Liver (tissue), 9 donors: ENCODE results near the gene PAK4. TPM values are rescaled to one million over a fixed set of nuclear protein-coding genes. Genes with fewer than 3 reads are reported as not detected.

Experiments used
- DNase-seq: peaks from one replicate; pipeline ENCODE4 v3.0.0-alpha.2; 2017; ENCODE audit warnings: low spot score
- H3K27ac ChIP-seq, 2 donors: one replicate each; pipeline ENCODE4 v1.7.0; 2013; ENCODE audit warnings: inconsistent platforms in 2 of 2, low read length in 2 of 2, control low read depth in 1 of 2, low read depth in 1 of 2, mild to moderate bottlenecking in 1 of 2
- H3K27me3 ChIP-seq, 4 donors: one replicate each; pipeline versions ENCODE4 v1.6.1 to v1.7.0; 2013; ENCODE audit warnings: low read length in 3 of 4, inconsistent platforms in 1 of 4, mild to moderate bottlenecking in 1 of 4, moderate library complexity in 1 of 4; ENCODE audit not compliant: control insufficient read depth in 4 of 4, insufficient read depth in 4 of 4
- H3K36me3 ChIP-seq, 4 donors: one replicate each; pipeline versions ENCODE4 v1.6.1 to v1.7.0; 2013; ENCODE audit warnings: low read length in 3 of 4, mild to moderate bottlenecking in 3 of 4, low read depth in 1 of 4, moderate library complexity in 1 of 4; ENCODE audit not compliant: control insufficient read depth in 4 of 4, insufficient read depth in 3 of 4
- H3K4me1 ChIP-seq, 4 donors: one replicate each; pipeline versions ENCODE4 v1.6.1 to v1.7.0; 2013; ENCODE audit warnings: low read length in 3 of 4, mild to moderate bottlenecking in 3 of 4, moderate library complexity in 1 of 4; ENCODE audit not compliant: control insufficient read depth in 4 of 4, insufficient read depth in 4 of 4
- H3K4me3 ChIP-seq, 3 donors: one replicate each; pipeline versions ENCODE4 v1.6.1 to v1.7.0; 2013; ENCODE audit warnings: low read length in 3 of 3, control low read depth in 1 of 3, low read depth in 1 of 3, mild to moderate bottlenecking in 1 of 3
- H3K9ac ChIP-seq, 2 donors: one replicate each; pipeline ENCODE4 v1.7.0; 2013; ENCODE audit warnings: low read length in 2 of 2, mild to moderate bottlenecking in 2 of 2, moderate library complexity in 2 of 2, control low read depth in 1 of 2, low read depth in 1 of 2
- H3K9me3 ChIP-seq, 4 donors: one replicate each; pipeline versions ENCODE4 v1.6.1 to v1.7.0; 2013; ENCODE audit warnings: low read length in 3 of 4; ENCODE audit not compliant: control insufficient read depth in 4 of 4
- EGR1 ChIP-seq, 2 donors: IDR thresholded peaks; 2 replicates each; pipeline ENCODE4 v1.6.1; 2016 to 2018; ENCODE audit warnings: antibody characterized with exemption in 2 of 2, low read depth in 2 of 2
- FOXA2 ChIP-seq: IDR thresholded peaks from 2 replicates; pipeline ENCODE4 v1.6.1; 2016; ENCODE audit warnings: antibody characterized with exemption
- GABPA ChIP-seq, 2 donors: IDR thresholded peaks in 1 of 2; conservative IDR thresholded peaks in 1 of 2; 2 replicates each; pipeline ENCODE4 v1.6.1; 2016; ENCODE audit warnings: antibody characterized with exemption in 2 of 2, mild to moderate bottlenecking in 1 of 2, moderate library complexity in 1 of 2
- HNF4A ChIP-seq, 2 donors: conservative IDR thresholded peaks; 2 replicates each; pipeline ENCODE4 v1.6.1; 2016; ENCODE audit warnings: antibody characterized with exemption in 2 of 2, mild to moderate bottlenecking in 2 of 2
- HNF4G ChIP-seq: IDR thresholded peaks from 2 replicates; pipeline ENCODE4 v1.6.1; 2016; ENCODE audit warnings: antibody characterized with exemption
- JUND ChIP-seq, 2 donors: IDR thresholded peaks; 2 replicates each; pipeline ENCODE4 v1.6.1; 2016; ENCODE audit warnings: antibody characterized with exemption in 2 of 2
- NR2F2 ChIP-seq: IDR thresholded peaks from 2 replicates; pipeline ENCODE4 v1.6.1; 2016; ENCODE audit warnings: antibody characterized with exemption
- RAD21 ChIP-seq, 2 donors: IDR thresholded peaks; 2 replicates each; pipeline ENCODE4 v1.6.1; 2016; ENCODE audit warnings: antibody characterized with exemption in 2 of 2, mild to moderate bottlenecking in 2 of 2
- RXRA ChIP-seq, 2 donors: IDR thresholded peaks; 2 replicates each; pipeline ENCODE4 v1.6.1; 2017 to 2018; ENCODE audit warnings: antibody characterized with exemption in 2 of 2, mild to moderate bottlenecking in 1 of 2
- TAF1 ChIP-seq: conservative IDR thresholded peaks from 2 replicates; pipeline ENCODE4 v1.6.1; 2016; ENCODE audit warnings: antibody characterized with exemption, mild to moderate bottlenecking
- YY1 ChIP-seq: IDR thresholded peaks from 2 replicates; pipeline ENCODE4 v1.6.1; 2016; ENCODE audit warnings: antibody characterized with exemption, mild to moderate bottlenecking
- WGBS: extraction: QIAGEN DNeasy Blood & Tissue Kit; methylation state at CpG from one replicate; pipeline ENCODE4 v1.1.7; 2013; 5-methylcytosine and 5-hydroxymethylcytosine counted together
- polyA plus RNA-seq, 2 donors: library from polyadenylated mRNA; stranded (reverse) in 1 of 2; unstranded in 1 of 2; fragments of 200-250 nt in 1 of 2; fragments of >200 nt in 1 of 2; fragmentation: Nextera tagmentation in 1 of 2; extraction: Ambion mirVana in 1 of 2; gene quantifications; one replicate each; pipeline versions ENCODE4 v1.2.1 to v1.2.3, GENCODE V29; 2013 to 2015
- total RNA-seq, 2 donors: library from RNA; depleted of rRNA; stranded (reverse); fragments of >200 nt; gene quantifications; one replicate each; pipeline ENCODE4 v1.2.3, GENCODE V29; 2014
- TF ChIP-seq, protein P1 (sequence below): IDR thresholded peaks from 2 replicates; pipeline ENCODE4 v1.6.1; 2016; ENCODE audit warnings: antibody characterized with exemption
- TF ChIP-seq, protein P2 (sequence below): IDR thresholded peaks from 2 replicates; pipeline ENCODE4 v1.6.1; 2016; ENCODE audit warnings: antibody characterized with exemption
- TF ChIP-seq, protein P3 (sequence below): IDR thresholded peaks from 2 replicates; pipeline ENCODE4 v1.6.1; 2016; ENCODE audit warnings: antibody characterized with exemption
- TF ChIP-seq, protein P4 (sequence below): fragments of 150-350 bp; IDR thresholded peaks from 2 replicates; pipeline ENCODE4 v1.5.1; 2017; ENCODE audit warnings: improper control_type of control experiment, low read depth, low read length; ENCODE audit not compliant: missing input control
- donor health status: healthy.
- donor health status: healthy.
- donor health status: healthy.
- donor health status: healthy.
- donor health status: healthy.

Gene PAK4
- total and polyA plus RNA-seq, 4 donors, result 5.4 to 16.6 (median 7.7) TPM

DNA sequence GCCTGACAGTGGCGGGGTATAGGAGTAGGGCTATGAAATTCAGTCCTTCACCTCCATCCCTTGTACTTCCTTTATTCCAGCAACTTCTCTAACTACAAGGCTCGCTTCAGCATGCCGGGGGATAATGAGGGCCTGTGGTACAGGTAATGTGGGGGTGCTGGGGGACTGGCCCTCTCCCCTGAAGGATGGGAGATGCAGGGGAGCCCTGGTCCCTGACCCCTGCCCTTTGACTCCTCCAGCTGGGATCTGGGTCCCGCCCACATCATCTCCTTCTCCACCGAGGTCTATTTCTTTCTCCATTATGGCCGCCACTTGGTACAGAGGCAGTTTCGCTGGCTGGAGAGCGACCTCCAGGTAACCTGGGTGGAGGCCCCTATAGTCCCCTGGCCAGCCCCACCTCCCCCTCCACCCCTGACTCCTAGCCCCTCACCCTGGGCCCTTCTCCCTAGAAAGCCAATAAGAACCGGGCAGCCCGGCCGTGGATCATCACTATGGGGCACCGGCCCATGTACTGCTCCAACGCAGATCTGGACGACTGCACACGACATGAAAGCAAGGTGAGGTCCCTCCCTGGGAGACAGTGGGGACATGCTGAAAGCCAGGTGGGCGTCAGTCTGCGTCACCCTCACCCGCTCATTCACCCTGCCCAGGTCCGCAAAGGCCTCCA lies 25.0 kb upstream of the PAK4 start:
- Histone ChIP-seq H3K36me3 (no peaks in the 10 kb centered on the region), H3K9me3 (no peaks in the 10 kb centered on the region), H3K4me1 (peaks cover 0 to 5% (median 3%) of the 10 kb centered on the region in 4 donors), H3K9ac (no peak overlapping the region), H3K27me3 (no peaks in the 10 kb centered on the region), H3K4me3 (no peak overlapping the region), H3K27ac (no peak overlapping the region)
- no peak for TF ChIP-seq TAF1
- TF ChIP-seq JUND (IDR thresholded peaks at IDR 0.05), result no peak
- no peak for TF ChIP-seq GABPA (IDR thresholded peaks at IDR 0.05 in 1 of 2, conservative IDR thresholded peaks at IDR 0.05 in 1 of 2)
- no peak for TF ChIP-seq EGR1 (IDR thresholded peaks at IDR 0.05; ENCODE audit: low read depth in 2 of 2)
- TF ChIP-seq, protein P1, sequence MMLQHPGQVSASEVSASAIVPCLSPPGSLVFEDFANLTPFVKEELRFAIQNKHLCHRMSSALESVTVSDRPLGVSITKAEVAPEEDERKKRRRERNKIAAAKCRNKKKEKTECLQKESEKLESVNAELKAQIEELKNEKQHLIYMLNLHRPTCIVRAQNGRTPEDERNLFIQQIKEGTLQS, result no peak
- no peak for TF ChIP-seq NR2F2
- no peak for TF ChIP-seq FOXA2
- DNase-seq, result no peak
- 95% methylated on average over 19 of the region's 19 CpGs for WGBS

DNA sequence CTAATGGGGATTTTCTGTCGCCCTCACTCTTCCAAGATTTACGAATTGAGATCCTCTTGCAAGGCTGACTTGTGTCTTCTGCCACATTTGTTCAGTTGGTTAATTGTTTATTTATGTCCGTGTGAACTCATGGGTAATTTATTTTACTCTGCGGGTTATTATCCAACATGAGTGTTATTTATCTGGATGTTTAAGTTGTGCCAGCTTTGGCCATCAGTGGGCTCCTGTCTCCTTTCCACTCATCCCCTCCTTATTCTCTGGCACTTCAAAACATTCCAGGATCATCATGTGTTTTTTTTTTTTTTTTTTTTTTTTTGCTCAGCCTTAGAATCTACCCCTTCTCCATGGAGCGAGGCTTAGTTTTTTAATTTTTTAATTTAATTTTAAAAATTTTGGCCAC lies 22.4 kb upstream of the PAK4 start:
- no peak overlapping the region for H3K9ac ChIP-seq
- 71% methylated on average over 5 of the region's 5 CpGs for WGBS
- no peak for DNase-seq
- H3K27ac ChIP-seq, result no peak overlapping the region
- H3K27me3 ChIP-seq, result no peaks in the 10 kb centered on the region
- H3K4me3 ChIP-seq, result no peak overlapping the region
- H3K9me3 ChIP-seq, result no peaks in the 10 kb centered on the region
- H3K36me3 ChIP-seq, result no peaks in the 10 kb centered on the region
- no peaks in the 10 kb centered on the region for H3K4me1 ChIP-seq
- TF ChIP-seq, protein P2, sequence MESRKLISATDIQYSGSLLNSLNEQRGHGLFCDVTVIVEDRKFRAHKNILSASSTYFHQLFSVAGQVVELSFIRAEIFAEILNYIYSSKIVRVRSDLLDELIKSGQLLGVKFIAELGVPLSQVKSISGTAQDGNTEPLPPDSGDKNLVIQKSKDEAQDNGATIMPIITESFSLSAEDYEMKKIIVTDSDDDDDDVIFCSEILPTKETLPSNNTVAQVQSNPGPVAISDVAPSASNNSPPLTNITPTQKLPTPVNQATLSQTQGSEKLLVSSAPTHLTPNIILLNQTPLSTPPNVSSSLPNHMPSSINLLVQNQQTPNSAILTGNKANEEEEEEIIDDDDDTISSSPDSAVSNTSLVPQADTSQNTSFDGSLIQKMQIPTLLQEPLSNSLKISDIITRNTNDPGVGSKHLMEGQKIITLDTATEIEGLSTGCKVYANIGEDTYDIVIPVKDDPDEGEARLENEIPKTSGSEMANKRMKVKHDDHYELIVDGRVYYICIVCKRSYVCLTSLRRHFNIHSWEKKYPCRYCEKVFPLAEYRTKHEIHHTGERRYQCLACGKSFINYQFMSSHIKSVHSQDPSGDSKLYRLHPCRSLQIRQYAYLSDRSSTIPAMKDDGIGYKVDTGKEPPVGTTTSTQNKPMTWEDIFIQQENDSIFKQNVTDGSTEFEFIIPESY, result no peak
- TF ChIP-seq NR2F2 (no peak), HNF4A (conservative IDR thresholded peaks at IDR 0.05) (no peak), RAD21 (IDR thresholded peaks at IDR 0.05) (no peak), HNF4G (no peak), JUND (IDR thresholded peaks at IDR 0.05) (no peak), RXRA (IDR thresholded peaks at IDR 0.05) (no peak), GABPA (IDR thresholded peaks at IDR 0.05 in 1 of 2, conservative IDR thresholded peaks at IDR 0.05 in 1 of 2) (no peak), EGR1 (IDR thresholded peaks at IDR 0.05; ENCODE audit: low read depth in 2 of 2) (no peak), YY1 (no peak)
- TF ChIP-seq, protein P3, sequence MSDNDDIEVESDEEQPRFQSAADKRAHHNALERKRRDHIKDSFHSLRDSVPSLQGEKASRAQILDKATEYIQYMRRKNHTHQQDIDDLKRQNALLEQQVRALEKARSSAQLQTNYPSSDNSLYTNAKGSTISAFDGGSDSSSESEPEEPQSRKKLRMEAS, result no peak
- TF ChIP-seq, protein P4, sequence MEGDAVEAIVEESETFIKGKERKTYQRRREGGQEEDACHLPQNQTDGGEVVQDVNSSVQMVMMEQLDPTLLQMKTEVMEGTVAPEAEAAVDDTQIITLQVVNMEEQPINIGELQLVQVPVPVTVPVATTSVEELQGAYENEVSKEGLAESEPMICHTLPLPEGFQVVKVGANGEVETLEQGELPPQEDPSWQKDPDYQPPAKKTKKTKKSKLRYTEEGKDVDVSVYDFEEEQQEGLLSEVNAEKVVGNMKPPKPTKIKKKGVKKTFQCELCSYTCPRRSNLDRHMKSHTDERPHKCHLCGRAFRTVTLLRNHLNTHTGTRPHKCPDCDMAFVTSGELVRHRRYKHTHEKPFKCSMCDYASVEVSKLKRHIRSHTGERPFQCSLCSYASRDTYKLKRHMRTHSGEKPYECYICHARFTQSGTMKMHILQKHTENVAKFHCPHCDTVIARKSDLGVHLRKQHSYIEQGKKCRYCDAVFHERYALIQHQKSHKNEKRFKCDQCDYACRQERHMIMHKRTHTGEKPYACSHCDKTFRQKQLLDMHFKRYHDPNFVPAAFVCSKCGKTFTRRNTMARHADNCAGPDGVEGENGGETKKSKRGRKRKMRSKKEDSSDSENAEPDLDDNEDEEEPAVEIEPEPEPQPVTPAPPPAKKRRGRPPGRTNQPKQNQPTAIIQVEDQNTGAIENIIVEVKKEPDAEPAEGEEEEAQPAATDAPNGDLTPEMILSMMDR, result no peak
- TF ChIP-seq, protein P1, result no peak
